DND-41 (cell line): ENCODE data around the gene CSNK1A1L.

Source experiments
- ATAC-seq: fragments of 200-7000 bp; cut with Tn5 transposase; 3 replicates; pipeline ENCODE4 v1.9.1; 2021; ENCODE audit warnings: low read depth; ENCODE audit not compliant: insufficient read depth
- DNase-seq: peaks from one replicate; pipeline ENCODE4 v3.0.0-alpha.2; 2020
- H2AFZ ChIP-seq: 2 replicates; pipeline ENCODE4 v1.6.0; 2012; ENCODE audit warnings: low read depth, low read length
- H3K27ac ChIP-seq: 2 replicates; pipeline ENCODE4 v1.5.1; 2012; ENCODE audit warnings: low read length, inconsistent platforms
- H3K27me3 ChIP-seq: fragments of 200-600 bp; sonication (generic); 2 replicates; pipeline ENCODE4 v1.6.0; 2012; ENCODE audit warnings: low read length, mild to moderate bottlenecking, inconsistent platforms; ENCODE audit not compliant: insufficient read depth, poor library complexity
- H3K36me3 ChIP-seq: 2 replicates; pipeline ENCODE4 v1.5.1; 2012; ENCODE audit warnings: low read length, inconsistent platforms; ENCODE audit not compliant: insufficient read depth
- H3K4me1 ChIP-seq: 2 replicates; pipeline ENCODE4 v1.5.1; 2012; ENCODE audit warnings: mild to moderate bottlenecking, low read length; ENCODE audit not compliant: insufficient read depth
- H3K4me2 ChIP-seq: 2 replicates; pipeline ENCODE4 v1.6.0; 2012; ENCODE audit warnings: mild to moderate bottlenecking, moderate library complexity, low read length, inconsistent platforms; ENCODE audit not compliant: insufficient read depth
- H3K4me3 ChIP-seq, 2 experiments: fragments of 200-600 bp in 1 of 2; shearing (Covaris generic) in 1 of 2; 2 replicates each; pipeline ENCODE4 v1.5.1; 2012 to 2016; ENCODE audit warnings: inconsistent platforms in 2 of 2, low read length in 2 of 2, mild to moderate bottlenecking in 2 of 2, low read depth in 1 of 2, moderate library complexity in 1 of 2
- H3K79me2 ChIP-seq: 2 replicates; pipeline ENCODE4 v1.6.0; 2012; ENCODE audit warnings: low read length, inconsistent platforms; ENCODE audit not compliant: insufficient read depth
- H3K9ac ChIP-seq: 2 replicates; pipeline ENCODE4 v1.6.0; 2012; ENCODE audit warnings: low read depth, mild to moderate bottlenecking, inconsistent platforms, low read length, moderate library complexity
- H3K9me3 ChIP-seq: 2 replicates; pipeline ENCODE4 v1.5.1; 2012; ENCODE audit warnings: low read length, moderate library complexity, mild to moderate bottlenecking, inconsistent platforms; ENCODE audit not compliant: insufficient read depth, severe bottlenecking
- H4K20me1 ChIP-seq: 2 replicates; pipeline ENCODE4 v1.6.0; 2012; ENCODE audit warnings: low read length; ENCODE audit not compliant: insufficient read depth
- EZH2 ChIP-seq: IDR thresholded peaks from 3 replicates; pipeline ENCODE4 v1.6.1; 2012; ENCODE audit warnings: borderline replicate concordance, low read depth, mild to moderate bottlenecking, moderate library complexity, low read length, inconsistent platforms; ENCODE audit not compliant: severe bottlenecking
- TF ChIP-seq, protein P1 (sequence below): IDR thresholded peaks from 2 replicates; pipeline ENCODE4 v1.5.1; 2012; ENCODE audit warnings: borderline replicate concordance, low read length, moderate library complexity, mild to moderate bottlenecking; ENCODE audit not compliant: poor library complexity, severe bottlenecking; ENCODE audit errors: extremely low read depth

CSNK1A1L gene

DNA sequence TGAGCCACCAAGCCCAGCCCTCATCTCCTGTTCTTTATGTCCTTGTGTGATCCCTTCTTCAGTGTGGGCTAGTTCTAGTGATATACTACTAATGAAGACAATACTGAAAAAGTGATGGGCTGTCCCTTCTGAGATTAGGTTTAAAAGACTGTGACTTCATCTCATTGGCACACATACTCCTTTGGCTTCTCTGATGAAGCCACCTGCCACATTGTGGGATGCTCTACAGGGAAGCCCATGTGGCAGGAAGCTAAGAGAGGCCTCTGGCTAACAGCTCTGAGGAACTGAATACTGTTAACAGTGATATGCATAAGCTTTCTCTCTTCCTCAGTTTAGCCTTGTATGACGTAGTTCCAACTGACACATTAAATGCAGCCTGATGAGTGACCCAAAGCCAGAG lies 13.6 kb downstream of the CSNK1A1L start:
- TF ChIP-seq, protein P1, sequence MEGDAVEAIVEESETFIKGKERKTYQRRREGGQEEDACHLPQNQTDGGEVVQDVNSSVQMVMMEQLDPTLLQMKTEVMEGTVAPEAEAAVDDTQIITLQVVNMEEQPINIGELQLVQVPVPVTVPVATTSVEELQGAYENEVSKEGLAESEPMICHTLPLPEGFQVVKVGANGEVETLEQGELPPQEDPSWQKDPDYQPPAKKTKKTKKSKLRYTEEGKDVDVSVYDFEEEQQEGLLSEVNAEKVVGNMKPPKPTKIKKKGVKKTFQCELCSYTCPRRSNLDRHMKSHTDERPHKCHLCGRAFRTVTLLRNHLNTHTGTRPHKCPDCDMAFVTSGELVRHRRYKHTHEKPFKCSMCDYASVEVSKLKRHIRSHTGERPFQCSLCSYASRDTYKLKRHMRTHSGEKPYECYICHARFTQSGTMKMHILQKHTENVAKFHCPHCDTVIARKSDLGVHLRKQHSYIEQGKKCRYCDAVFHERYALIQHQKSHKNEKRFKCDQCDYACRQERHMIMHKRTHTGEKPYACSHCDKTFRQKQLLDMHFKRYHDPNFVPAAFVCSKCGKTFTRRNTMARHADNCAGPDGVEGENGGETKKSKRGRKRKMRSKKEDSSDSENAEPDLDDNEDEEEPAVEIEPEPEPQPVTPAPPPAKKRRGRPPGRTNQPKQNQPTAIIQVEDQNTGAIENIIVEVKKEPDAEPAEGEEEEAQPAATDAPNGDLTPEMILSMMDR: no peak
- no peak for TF ChIP-seq EZH2
- H3K4me1 ChIP-seq: no peaks in the 10 kb centered on the region

DNA sequence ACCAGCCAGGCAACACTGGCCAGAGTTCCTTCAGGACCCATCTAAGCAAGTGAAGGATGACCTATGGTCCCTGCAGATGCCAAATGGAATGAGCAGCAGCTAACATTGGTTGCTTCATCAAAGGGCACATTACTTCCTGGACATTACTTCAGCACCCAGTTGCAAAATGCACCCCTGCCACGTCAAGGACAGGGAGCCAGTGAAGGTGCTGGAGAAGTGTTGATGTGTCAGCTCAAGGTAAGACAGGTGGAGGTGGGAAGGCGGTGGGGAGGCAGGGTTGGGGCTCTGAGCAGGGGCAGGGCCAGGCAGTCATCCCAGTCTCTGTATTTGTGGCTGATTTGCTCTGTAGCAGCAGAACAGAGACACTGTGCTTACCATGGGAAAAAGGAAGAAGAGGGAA lies 14.6 kb downstream of the CSNK1A1L start:
- Histone ChIP-seq H3K27me3 (no peaks in the 10 kb centered on the region), H3K27ac (no peak overlapping the region), H3K79me2 (no peaks in the 10 kb centered on the region), H3K4me3 (no peak overlapping the region), H4K20me1 (no peaks in the 10 kb centered on the region), H2AFZ (no peak overlapping the region), H3K36me3 (no peaks in the 10 kb centered on the region), H3K9ac (no peak overlapping the region), H3K4me1 (no peaks in the 10 kb centered on the region), H3K9me3 (no peaks in the 10 kb centered on the region), H3K4me2 (no peak overlapping the region)
- DNase-seq (no peak), ATAC-seq (no peak)
- no peak for TF ChIP-seq EZH2
- TF ChIP-seq, protein P1: no peak

More for the DNA sequence above, 13.6 kb downstream of the CSNK1A1L start:
- Histone ChIP-seq H3K4me3 (no peak overlapping the region), H3K27me3 (no peaks in the 10 kb centered on the region), H3K36me3 (no peaks in the 10 kb centered on the region), H3K79me2 (no peaks in the 10 kb centered on the region), H3K4me2 (no peak overlapping the region), H3K9me3 (no peaks in the 10 kb centered on the region), H2AFZ (no peak overlapping the region), H4K20me1 (no peaks in the 10 kb centered on the region), H3K9ac (no peak overlapping the region), H3K27ac (no peak overlapping the region)
- DNase-seq (no peak), ATAC-seq (no peak)

DNA sequence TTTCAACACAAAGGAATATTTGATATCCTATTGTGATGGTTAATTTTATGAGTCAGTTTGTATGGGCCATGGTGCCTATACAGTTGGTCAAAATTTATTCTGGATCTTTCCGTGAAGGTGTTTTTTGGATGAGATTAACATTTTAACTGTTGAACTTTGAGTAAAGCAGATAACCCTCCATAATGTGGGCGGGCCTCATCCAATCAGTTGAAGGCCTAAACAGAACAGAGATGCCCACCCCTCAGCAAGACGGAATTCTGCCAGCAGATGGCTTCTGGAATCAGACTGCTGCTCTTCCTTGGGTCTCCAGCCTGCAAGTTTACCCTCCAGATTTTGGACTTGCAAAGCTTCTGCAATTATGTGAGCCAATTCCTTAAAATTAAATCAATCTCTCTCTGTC lies 16.0 kb downstream of the CSNK1A1L start:
- no peaks in the 10 kb centered on the region for H3K4me1 ChIP-seq

More for the DNA sequence above, 16.0 kb downstream of the CSNK1A1L start:
- no peaks in the 10 kb centered on the region for H3K79me2 ChIP-seq
- H3K36me3 ChIP-seq: no peaks in the 10 kb centered on the region
- no peak overlapping the region for H3K27ac ChIP-seq
- no peaks in the 10 kb centered on the region for H4K20me1 ChIP-seq
- ATAC-seq: no peak
- H2AFZ ChIP-seq: no peak overlapping the region
- H3K27me3 ChIP-seq: no peaks in the 10 kb centered on the region
- no peak overlapping the region for H3K4me3 ChIP-seq
- no peaks in the 10 kb centered on the region for H3K9me3 ChIP-seq
- no peak for DNase-seq
- H3K4me2 ChIP-seq: no peak overlapping the region
- no peak for TF ChIP-seq EZH2
- TF ChIP-seq, protein P1: no peak
- no peak overlapping the region for H3K9ac ChIP-seq
